SK-N-SH (cell line): ENCODE results near the gene KIF18A. TPM values are rescaled to one million over a fixed set of nuclear protein-coding genes. Genes with fewer than 3 reads are reported as not detected.

Experiments used
- CTCF ChIA-PET: fragments of 300-600, 350-600 bp; formaldehyde crosslinking; extraction: SDS; loops from one replicate; lab custom pipeline; 2021; lab: Yijun Ruan, JAX
- POLR2A ChIA-PET: fragments of 350-600 bp; sonication (Branson Sonifier 250); formaldehyde crosslinking; extraction: SDS; loops from one replicate; lab custom pipeline; 2020; ENCODE audit warnings: antibody characterized with exemption, inconsistent platforms; lab: Yijun Ruan, JAX
- DNase-seq: peaks from one replicate; pipeline ENCODE4 v3.0.0; 2012
- H2AFZ ChIP-seq: fragments of 200-600 bp; sonication (generic); 2 replicates; pipeline ENCODE4 v1.8.1; 2016; ENCODE audit warnings: antibody characterized with exemption, mild to moderate bottlenecking, low read depth
- H3F3A ChIP-seq: fragments of 200-600 bp; sonication (generic); replicated peaks from 2 replicates; pipeline ENCODE3; 2016; ENCODE audit warnings: antibody characterized with exemption, mild to moderate bottlenecking; ENCODE audit not compliant: insufficient read depth
- H3K27ac ChIP-seq, 2 experiments: fragments of 200-500 bp in 1 of 2; fragments of 200-600 bp in 1 of 2; sonication (Bioruptor generic) in 1 of 2; sonication (generic), shearing (Covaris generic) in 1 of 2; 2 replicates each; pipeline versions ENCODE4 v1.5.1 to v1.6.1; 2014 to 2016; ENCODE audit warnings: low read depth in 2 of 2, inconsistent platforms in 1 of 2, low read length in 1 of 2, mild to moderate bottlenecking in 1 of 2, mixed read lengths in 1 of 2
- H3K27me3 ChIP-seq: fragments of 200-600 bp; sonication (generic), shearing (Covaris generic); 2 replicates; pipeline ENCODE4 v1.6.1; 2016; ENCODE audit warnings: mixed run types; ENCODE audit not compliant: insufficient read depth
- H3K36me3 ChIP-seq, 2 experiments: fragments of 200-500 bp in 1 of 2; fragments of 200-600 bp in 1 of 2; sonication (Bioruptor generic) in 1 of 2; sonication (generic) in 1 of 2; replicated peaks in 1 of 2; 2 replicates each; pipeline versions ENCODE3 to v1.5.1; 2014 to 2016; ENCODE audit warnings: low read length in 1 of 2, mild to moderate bottlenecking in 1 of 2; ENCODE audit not compliant: insufficient read depth in 2 of 2, control insufficient read depth in 1 of 2
- H3K4me1 ChIP-seq, 2 experiments: fragments of 200-500 bp in 1 of 2; fragments of 200-600 bp in 1 of 2; sonication (Bioruptor generic) in 1 of 2; sonication (generic), shearing (Covaris generic) in 1 of 2; 2 replicates each; pipeline versions ENCODE4 v1.5.1 to v1.6.1; 2014 to 2016; ENCODE audit warnings: low read depth in 1 of 2, low read length in 1 of 2, mixed run types in 1 of 2; ENCODE audit not compliant: insufficient read depth in 2 of 2, control insufficient read depth in 1 of 2
- H3K4me2 ChIP-seq: fragments of 200-600 bp; sonication (generic), shearing (Covaris generic); 2 replicates; pipeline ENCODE4 v1.6.1; 2017; ENCODE audit warnings: mixed run types
- H3K4me3 ChIP-seq, 2 experiments: fragments of 200-500 bp in 1 of 2; fragments of 200-600 bp in 1 of 2; sonication (Bioruptor generic) in 1 of 2; sonication (generic), shearing (Covaris generic) in 1 of 2; 2 replicates each; pipeline versions ENCODE4 v1.5.1 to v1.8.1; 2014 to 2016; ENCODE audit warnings: low read depth in 2 of 2, inconsistent platforms in 1 of 2, low read length in 1 of 2, mild to moderate bottlenecking in 1 of 2, mixed read lengths in 1 of 2, moderate library complexity in 1 of 2
- H3K79me2 ChIP-seq: fragments of 200-600 bp; sonication (generic); 2 replicates; pipeline ENCODE4 v1.8.1; 2017; ENCODE audit warnings: mild to moderate bottlenecking; ENCODE audit not compliant: insufficient read depth
- H3K9ac ChIP-seq: fragments of 200-600 bp; sonication (generic); 2 replicates; pipeline ENCODE4 v1.6.1; 2017; ENCODE audit warnings: mixed run types
- H3K9me2 ChIP-seq: fragments of 200-600 bp; sonication (generic); 2 replicates; pipeline ENCODE4 v1.6.1; 2017; ENCODE audit warnings: mixed run types
- H3K9me3 ChIP-seq: fragments of 200-600 bp; sonication (generic); 2 replicates; pipeline ENCODE4 v1.6.1; 2017; ENCODE audit warnings: mixed run types, mild to moderate bottlenecking, moderate library complexity
- H4K20me1 ChIP-seq: fragments of 200-600 bp; sonication (generic); 2 replicates; pipeline ENCODE4 v1.6.1; 2017; ENCODE audit warnings: mild to moderate bottlenecking, mixed run types; ENCODE audit not compliant: insufficient read depth
- ELF1 ChIP-seq: IDR thresholded peaks from 2 replicates; pipeline ENCODE4 v1.4.0; 2012
- EP300 ChIP-seq, 2 experiments: IDR thresholded peaks; 2 replicates each; pipeline versions ENCODE4 v1.4.0 to v1.6.1; 2012; ENCODE audit warnings: borderline replicate concordance in 1 of 2, low read depth in 1 of 2, low read length in 1 of 2
- FOSL2 ChIP-seq: IDR thresholded peaks from 2 replicates; pipeline ENCODE4 v1.4.0; 2012; ENCODE audit warnings: low read depth, mild to moderate bottlenecking, moderate library complexity, borderline replicate concordance
- FOXJ3 ChIP-seq: sonication (generic); formaldehyde crosslinking; IDR thresholded peaks from 2 replicates; pipeline ENCODE4 v1.5.1; 2020; ENCODE audit warnings: mild to moderate bottlenecking, missing genetic modification reagents
- GABPA ChIP-seq: IDR thresholded peaks from 2 replicates; pipeline ENCODE4 v1.4.0; 2012; ENCODE audit warnings: low read depth, mild to moderate bottlenecking
- GATA2 ChIP-seq: sonication (generic); formaldehyde crosslinking; IDR thresholded peaks from 2 replicates; pipeline ENCODE4 v1.5.0; 2020; ENCODE audit warnings: mild to moderate bottlenecking, missing genetic modification reagents
- MEF2A ChIP-seq: IDR thresholded peaks from 2 replicates; pipeline ENCODE4 v1.4.0; 2012; ENCODE audit warnings: low read depth, borderline replicate concordance
- SIN3A ChIP-seq: IDR thresholded peaks from 2 replicates; pipeline ENCODE4 v1.6.1; 2012; ENCODE audit warnings: low read depth, mild to moderate bottlenecking, low read length, moderate library complexity, borderline replicate concordance
- WGBS: methylation state at CpG from one replicate; pipeline ENCODE4 v1.1.6; 2017; ENCODE audit warnings: low lambda C conversion rate; 5-methylcytosine and 5-hydroxymethylcytosine counted together
- polyA plus RNA-seq, 3 experiments: library from polyadenylated mRNA; depleted of rRNA; stranded (reverse); fragments of >200 nt; gene quantifications; 2 replicates each; pipeline ENCODE4 v1.2.3, GENCODE V29; 2012
- TF ChIP-seq, protein P1 (sequence below): fragments of 200-600 bp; sonication (generic); IDR thresholded peaks from 2 replicates; pipeline ENCODE4 v1.6.1; 2017; ENCODE audit warnings: antibody characterized with exemption, mild to moderate bottlenecking, moderate library complexity
- TF ChIP-seq, protein P2 (sequence below): IDR thresholded peaks from 2 replicates; pipeline ENCODE4 v1.4.0; 2012; ENCODE audit warnings: low read depth, borderline replicate concordance
- TF ChIP-seq, protein P3 (sequence below): IDR thresholded peaks from 2 replicates; pipeline ENCODE4; 2012
- TF ChIP-seq, protein P4 (sequence below): fragments of 150-350 bp; IDR thresholded peaks from 2 replicates; pipeline ENCODE4 v1.6.1; 2017; ENCODE audit warnings: antibody characterized with exemption, low read length, low read depth, borderline replicate concordance
- TF ChIP-seq, protein P5 (sequence below): IDR thresholded peaks from 2 replicates; pipeline ENCODE4 v1.6.1; 2012; ENCODE audit warnings: mild to moderate bottlenecking, low read depth, low read length, moderate library complexity
- TF ChIP-seq, protein P6 (sequence below): IDR thresholded peaks from 2 replicates; pipeline ENCODE4 v1.4.0; 2012; ENCODE audit warnings: low read depth, borderline replicate concordance

The KIF18A gene
- polyA plus RNA-seq, 1 of the 3 experiments (the other 2 are of a cell fraction), result 3.8 TPM

DNA sequence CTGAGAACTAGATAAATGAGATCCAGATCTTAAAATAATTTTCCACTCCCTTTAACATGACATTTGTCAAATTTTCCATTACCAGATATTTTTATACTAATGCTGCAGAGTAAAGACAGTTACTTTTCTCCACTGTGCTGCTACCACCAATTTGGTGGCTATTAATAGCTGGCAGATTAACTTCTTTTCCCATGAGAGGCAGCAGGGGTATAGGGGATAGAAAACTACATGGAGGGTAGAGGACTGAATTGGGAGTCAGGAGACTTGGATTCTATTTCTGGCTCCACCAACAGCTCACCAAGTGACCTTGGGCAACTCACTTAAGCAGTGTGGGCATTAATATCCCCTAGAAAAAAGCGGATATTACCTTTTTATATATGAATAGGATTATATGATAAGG, 69.2 kb downstream of the KIF18A start:
- H3K9me3 ChIP-seq, result no peaks in the 10 kb centered on the region
- H3K9ac ChIP-seq, result no peak overlapping the region
- ChIA-PET POLR2A (no interaction called here), CTCF (interaction anchor here (1.8 kb wide), 1 partner anchor 15 kb away, joined by 4 read pairs; no protein-coding TSS in a partner anchor)
- no peak overlapping the region for H2AFZ ChIP-seq
- H4K20me1 ChIP-seq, result no peaks in the 10 kb centered on the region
- no peaks in the 10 kb centered on the region for H3K9me2 ChIP-seq
- H3K79me2 ChIP-seq, result no peaks in the 10 kb centered on the region
- H3K4me3 ChIP-seq, result no peak overlapping the region
- no peaks in the 10 kb centered on the region for H3F3A ChIP-seq
- no peak overlapping the region for H3K27ac ChIP-seq
- no peak overlapping the region for H3K4me2 ChIP-seq
- H3K4me1 ChIP-seq, result no peaks in the 10 kb centered on the region
- H3K36me3 ChIP-seq, result peaks cover 12 to 32% of the 10 kb centered on the region in 2 experiments
- WGBS, result 96% methylated on average over 1 of the region's 1 CpG
- no peak for DNase-seq
- no peaks in the 10 kb centered on the region for H3K27me3 ChIP-seq
- TF ChIP-seq FOSL2, result no peak
- TF ChIP-seq, protein P1, sequence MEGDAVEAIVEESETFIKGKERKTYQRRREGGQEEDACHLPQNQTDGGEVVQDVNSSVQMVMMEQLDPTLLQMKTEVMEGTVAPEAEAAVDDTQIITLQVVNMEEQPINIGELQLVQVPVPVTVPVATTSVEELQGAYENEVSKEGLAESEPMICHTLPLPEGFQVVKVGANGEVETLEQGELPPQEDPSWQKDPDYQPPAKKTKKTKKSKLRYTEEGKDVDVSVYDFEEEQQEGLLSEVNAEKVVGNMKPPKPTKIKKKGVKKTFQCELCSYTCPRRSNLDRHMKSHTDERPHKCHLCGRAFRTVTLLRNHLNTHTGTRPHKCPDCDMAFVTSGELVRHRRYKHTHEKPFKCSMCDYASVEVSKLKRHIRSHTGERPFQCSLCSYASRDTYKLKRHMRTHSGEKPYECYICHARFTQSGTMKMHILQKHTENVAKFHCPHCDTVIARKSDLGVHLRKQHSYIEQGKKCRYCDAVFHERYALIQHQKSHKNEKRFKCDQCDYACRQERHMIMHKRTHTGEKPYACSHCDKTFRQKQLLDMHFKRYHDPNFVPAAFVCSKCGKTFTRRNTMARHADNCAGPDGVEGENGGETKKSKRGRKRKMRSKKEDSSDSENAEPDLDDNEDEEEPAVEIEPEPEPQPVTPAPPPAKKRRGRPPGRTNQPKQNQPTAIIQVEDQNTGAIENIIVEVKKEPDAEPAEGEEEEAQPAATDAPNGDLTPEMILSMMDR, result no peak
- TF ChIP-seq, protein P2, sequence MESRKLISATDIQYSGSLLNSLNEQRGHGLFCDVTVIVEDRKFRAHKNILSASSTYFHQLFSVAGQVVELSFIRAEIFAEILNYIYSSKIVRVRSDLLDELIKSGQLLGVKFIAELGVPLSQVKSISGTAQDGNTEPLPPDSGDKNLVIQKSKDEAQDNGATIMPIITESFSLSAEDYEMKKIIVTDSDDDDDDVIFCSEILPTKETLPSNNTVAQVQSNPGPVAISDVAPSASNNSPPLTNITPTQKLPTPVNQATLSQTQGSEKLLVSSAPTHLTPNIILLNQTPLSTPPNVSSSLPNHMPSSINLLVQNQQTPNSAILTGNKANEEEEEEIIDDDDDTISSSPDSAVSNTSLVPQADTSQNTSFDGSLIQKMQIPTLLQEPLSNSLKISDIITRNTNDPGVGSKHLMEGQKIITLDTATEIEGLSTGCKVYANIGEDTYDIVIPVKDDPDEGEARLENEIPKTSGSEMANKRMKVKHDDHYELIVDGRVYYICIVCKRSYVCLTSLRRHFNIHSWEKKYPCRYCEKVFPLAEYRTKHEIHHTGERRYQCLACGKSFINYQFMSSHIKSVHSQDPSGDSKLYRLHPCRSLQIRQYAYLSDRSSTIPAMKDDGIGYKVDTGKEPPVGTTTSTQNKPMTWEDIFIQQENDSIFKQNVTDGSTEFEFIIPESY, result no peak
- TF ChIP-seq, protein P3, sequence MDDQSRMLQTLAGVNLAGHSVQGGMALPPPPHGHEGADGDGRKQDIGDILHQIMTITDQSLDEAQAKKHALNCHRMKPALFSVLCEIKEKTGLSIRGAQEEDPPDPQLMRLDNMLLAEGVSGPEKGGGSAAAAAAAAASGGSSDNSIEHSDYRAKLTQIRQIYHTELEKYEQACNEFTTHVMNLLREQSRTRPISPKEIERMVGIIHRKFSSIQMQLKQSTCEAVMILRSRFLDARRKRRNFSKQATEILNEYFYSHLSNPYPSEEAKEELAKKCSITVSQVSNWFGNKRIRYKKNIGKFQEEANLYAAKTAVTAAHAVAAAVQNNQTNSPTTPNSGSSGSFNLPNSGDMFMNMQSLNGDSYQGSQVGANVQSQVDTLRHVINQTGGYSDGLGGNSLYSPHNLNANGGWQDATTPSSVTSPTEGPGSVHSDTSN, result no peak
- no peak for TF ChIP-seq ELF1
- TF ChIP-seq MEF2A, result no peak
- no peak for TF ChIP-seq EP300 (IDR thresholded peaks at IDR 0.05; ENCODE audit: borderline replicate concordance in 1 of 2, low read depth in 1 of 2, low read length in 1 of 2)
- TF ChIP-seq, protein P4, sequence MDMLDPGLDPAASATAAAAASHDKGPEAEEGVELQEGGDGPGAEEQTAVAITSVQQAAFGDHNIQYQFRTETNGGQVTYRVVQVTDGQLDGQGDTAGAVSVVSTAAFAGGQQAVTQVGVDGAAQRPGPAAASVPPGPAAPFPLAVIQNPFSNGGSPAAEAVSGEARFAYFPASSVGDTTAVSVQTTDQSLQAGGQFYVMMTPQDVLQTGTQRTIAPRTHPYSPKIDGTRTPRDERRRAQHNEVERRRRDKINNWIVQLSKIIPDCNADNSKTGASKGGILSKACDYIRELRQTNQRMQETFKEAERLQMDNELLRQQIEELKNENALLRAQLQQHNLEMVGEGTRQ, result no peak
- TF ChIP-seq GATA2 (CRISPR knock-in tag), result no peak
- TF ChIP-seq FOXJ3 (CRISPR knock-in tag), result no peak
- no peak for TF ChIP-seq SIN3A
- TF ChIP-seq, protein P5, sequence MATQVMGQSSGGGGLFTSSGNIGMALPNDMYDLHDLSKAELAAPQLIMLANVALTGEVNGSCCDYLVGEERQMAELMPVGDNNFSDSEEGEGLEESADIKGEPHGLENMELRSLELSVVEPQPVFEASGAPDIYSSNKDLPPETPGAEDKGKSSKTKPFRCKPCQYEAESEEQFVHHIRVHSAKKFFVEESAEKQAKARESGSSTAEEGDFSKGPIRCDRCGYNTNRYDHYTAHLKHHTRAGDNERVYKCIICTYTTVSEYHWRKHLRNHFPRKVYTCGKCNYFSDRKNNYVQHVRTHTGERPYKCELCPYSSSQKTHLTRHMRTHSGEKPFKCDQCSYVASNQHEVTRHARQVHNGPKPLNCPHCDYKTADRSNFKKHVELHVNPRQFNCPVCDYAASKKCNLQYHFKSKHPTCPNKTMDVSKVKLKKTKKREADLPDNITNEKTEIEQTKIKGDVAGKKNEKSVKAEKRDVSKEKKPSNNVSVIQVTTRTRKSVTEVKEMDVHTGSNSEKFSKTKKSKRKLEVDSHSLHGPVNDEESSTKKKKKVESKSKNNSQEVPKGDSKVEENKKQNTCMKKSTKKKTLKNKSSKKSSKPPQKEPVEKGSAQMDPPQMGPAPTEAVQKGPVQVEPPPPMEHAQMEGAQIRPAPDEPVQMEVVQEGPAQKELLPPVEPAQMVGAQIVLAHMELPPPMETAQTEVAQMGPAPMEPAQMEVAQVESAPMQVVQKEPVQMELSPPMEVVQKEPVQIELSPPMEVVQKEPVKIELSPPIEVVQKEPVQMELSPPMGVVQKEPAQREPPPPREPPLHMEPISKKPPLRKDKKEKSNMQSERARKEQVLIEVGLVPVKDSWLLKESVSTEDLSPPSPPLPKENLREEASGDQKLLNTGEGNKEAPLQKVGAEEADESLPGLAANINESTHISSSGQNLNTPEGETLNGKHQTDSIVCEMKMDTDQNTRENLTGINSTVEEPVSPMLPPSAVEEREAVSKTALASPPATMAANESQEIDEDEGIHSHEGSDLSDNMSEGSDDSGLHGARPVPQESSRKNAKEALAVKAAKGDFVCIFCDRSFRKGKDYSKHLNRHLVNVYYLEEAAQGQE, result no peak
- TF ChIP-seq, protein P6, sequence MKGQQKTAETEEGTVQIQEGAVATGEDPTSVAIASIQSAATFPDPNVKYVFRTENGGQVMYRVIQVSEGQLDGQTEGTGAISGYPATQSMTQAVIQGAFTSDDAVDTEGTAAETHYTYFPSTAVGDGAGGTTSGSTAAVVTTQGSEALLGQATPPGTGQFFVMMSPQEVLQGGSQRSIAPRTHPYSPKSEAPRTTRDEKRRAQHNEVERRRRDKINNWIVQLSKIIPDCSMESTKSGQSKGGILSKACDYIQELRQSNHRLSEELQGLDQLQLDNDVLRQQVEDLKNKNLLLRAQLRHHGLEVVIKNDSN, result no peak
- no peak for TF ChIP-seq GABPA
